K562 (cell line): Measurements from ENCODE around the gene XPO6. TPM values are rescaled to one million over a fixed set of nuclear protein-coding genes. Genes with fewer than 3 reads are reported as not detected.

Source experiments
- BCOR ChIP-seq: fragments of 450-650 bp; IDR thresholded peaks from 2 replicates; pipeline ENCODE4 v1.6.1; 2016
- CBFA2T2 ChIP-seq: fragments of 450-650 bp; conservative IDR thresholded peaks from 2 replicates; pipeline ENCODE4 v1.6.1; 2017; ENCODE audit warnings: mild to moderate bottlenecking
- CHCHD3 ChIP-seq: fragments of 250-450 bp; sonication (Bioruptor Pico); IDR thresholded peaks from 2 replicates; pipeline ENCODE4 v2.1.2; 2022; ENCODE audit warnings: mild to moderate bottlenecking
- FUS ChIP-seq: fragments of 200-400 bp; formaldehyde crosslinking; optimal IDR thresholded peaks from 2 replicates; pipeline ENCODE3; 2017; ENCODE audit warnings: low read depth, low read length
- GATA2 ChIP-seq: sonication (generic); formaldehyde crosslinking; IDR thresholded peaks from 2 replicates; pipeline ENCODE4 v1.4.0; 2020; ENCODE audit warnings: mild to moderate bottlenecking, missing genetic modification reagents
- IRF9 ChIP-seq: fragments of 450-650 bp; IDR thresholded peaks from 2 replicates; pipeline ENCODE4 v1.6.1; 2016; ENCODE audit warnings: missing biosample characterization, missing genetic modification characterization
- MYC ChIP-seq, 2 experiments: fragments of 250-450 bp in 1 of 2; sonication (Bioruptor Pico) in 1 of 2; IDR thresholded peaks; 2 replicates each; pipeline versions ENCODE4 v1.5.1 to v1.6.1; 2012 to 2021; ENCODE audit warnings: low read depth in 2 of 2, borderline replicate concordance in 1 of 2, improper control_type of control experiment in 1 of 2, low read length in 1 of 2, mild to moderate bottlenecking in 1 of 2, moderate library complexity in 1 of 2
- NR2C1 ChIP-seq, 2 experiments: fragments of 450-650 bp; IDR thresholded peaks; 2 replicates each; pipeline ENCODE4 v1.6.1; 2017; ENCODE audit warnings: mild to moderate bottlenecking in 2 of 2, antibody characterized with exemption in 1 of 2, inconsistent platforms in 1 of 2, missing compliant biosample characterization in 1 of 2, missing genetic modification characterization in 1 of 2
- RBBP5 ChIP-seq: fragments of 200-600 bp; sonication (generic); IDR thresholded peaks from 2 replicates; pipeline ENCODE4 v1.6.1; 2012; ENCODE audit warnings: borderline replicate concordance, mild to moderate bottlenecking, low read length, control low read depth, inconsistent platforms; ENCODE audit not compliant: insufficient read depth, poor library complexity, severe bottlenecking
- RBM15 ChIP-seq: fragments of 200-400 bp; formaldehyde crosslinking; IDR thresholded peaks from 2 replicates; pipeline ENCODE4 v1.6.1; 2018; ENCODE audit warnings: mild to moderate bottlenecking, low read length, moderate library complexity; ENCODE audit not compliant: insufficient read depth
- SIX5 ChIP-seq, 2 experiments: IDR thresholded peaks; 2 replicates each; pipeline ENCODE4 v1.6.1; 2011; ENCODE audit warnings: low read length in 2 of 2, borderline replicate concordance in 1 of 2, low read depth in 1 of 2, mild to moderate bottlenecking in 1 of 2, moderate library complexity in 1 of 2; ENCODE audit not compliant: insufficient read depth in 1 of 2
- TCFL5 ChIP-seq: fragments of 250-450 bp; sonication (Bioruptor Pico); conservative IDR thresholded peaks from 2 replicates; pipeline ENCODE4 v1.6.1; 2021; ENCODE audit warnings: mild to moderate bottlenecking, moderate library complexity, matching md5 sums
- UBTF ChIP-seq, 2 experiments: IDR thresholded peaks; 2 replicates each; pipeline ENCODE4 v1.6.1; 2012; ENCODE audit warnings: improper control_type of control experiment in 2 of 2, low read depth in 2 of 2, low read length in 2 of 2, borderline replicate concordance in 1 of 2
- ZNF280A ChIP-seq: fragments of 450-650 bp; IDR thresholded peaks from 2 replicates; pipeline ENCODE4 v1.6.1; 2018; ENCODE audit warnings: mild to moderate bottlenecking, low read depth; ENCODE audit not compliant: partially characterized antibody
- polyA plus RNA-seq, 8 experiments: library from polyadenylated mRNA; depleted of rRNA in 4 of 8; stranded (reverse) in 5 of 8; unstranded in 3 of 8; fragments of >200 nt; fragmentation: Nextera tagmentation in 2 of 8; fragmentation: Illumina TruSeq in 1 of 8; extraction: Ambion mirVana in 2 of 8; extraction: Trizol in 1 of 8; gene quantifications; 2 replicates each; pipeline versions ENCODE4 v1.2.1 to v1.2.3, GENCODE V29; 2011 to 2014; ENCODE audit warnings: inconsistent platforms in 1 of 8, missing spikeins in 1 of 8
- total RNA-seq, 7 experiments: library from RNA; depleted of rRNA in 6 of 7; stranded (reverse); fragments of >200 nt in 6 of 7; fragmentation: Illumina TruSeq in 2 of 7; extraction: Trizol in 2 of 7; gene quantifications; 2 replicates each; pipeline versions ENCODE4 v1.2.1 to v1.2.3, GENCODE V29; 2011 to 2021; ENCODE audit warnings: low replicate concordance in 1 of 7
- TF ChIP-seq, protein P1 (sequence below): fragments of 250-450 bp; sonication (Bioruptor Pico); IDR thresholded peaks from 2 replicates; pipeline ENCODE4 v1.5.0; 2021
- TF ChIP-seq, protein P2 (sequence below): sonication (generic); formaldehyde crosslinking; IDR thresholded peaks from 2 replicates; pipeline ENCODE4 v1.8.0; 2023; ENCODE audit warnings: mild to moderate bottlenecking, missing genetic modification reagents

The XPO6 gene
- total and polyA plus RNA-seq, 9 of the 15 experiments (the other 6 are each of a cell fraction or from before 2014, with no cell fraction given): 11.2 to 196 (median 119) TPM

DNA sequence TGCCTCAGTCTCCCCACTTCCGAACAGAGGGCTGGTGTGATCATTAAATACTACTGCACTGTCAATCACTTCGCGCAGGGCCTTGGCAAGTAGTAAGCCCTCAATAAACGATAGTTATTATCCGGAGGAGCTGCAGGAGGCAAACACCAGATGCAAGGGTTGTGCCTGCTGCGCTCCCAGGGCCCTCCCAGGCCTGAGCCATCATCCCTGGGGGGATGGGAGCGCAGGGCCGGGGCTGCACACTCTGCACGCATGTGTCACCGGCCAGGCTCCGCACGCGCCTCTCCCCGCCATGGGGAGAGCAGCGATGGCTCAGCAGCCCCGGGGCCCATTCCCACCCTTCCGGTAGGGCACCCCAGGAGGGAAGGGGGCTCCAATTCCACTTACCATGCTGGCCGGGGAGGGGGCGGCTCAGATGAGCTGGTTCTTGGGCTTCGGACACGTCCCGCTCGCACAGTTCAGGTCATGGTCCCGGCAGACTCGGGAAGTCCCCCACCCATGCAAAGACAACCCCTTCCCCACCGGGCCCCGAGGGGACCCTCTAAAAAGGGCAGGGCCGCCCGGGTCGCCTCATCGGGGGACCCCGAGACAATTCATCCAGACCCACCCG lies 681 bp downstream of the XPO6 start (continued):
- TF ChIP-seq FUS: no peak
- TF ChIP-seq RBM15: no peak
- no peak for TF ChIP-seq SIX5 (IDR thresholded peaks at IDR 0.05; ENCODE audit: borderline replicate concordance in 1 of 2, insufficient read depth in 1 of 2, low read depth in 1 of 2, low read length in 2 of 2)
- 0 out of 4 replicates have a peak, but pooled peaks of 1 of the 2 experiments have one; percentile 41 for TF ChIP-seq UBTF (IDR thresholded peaks at IDR 0.05; ENCODE audit: borderline replicate concordance in 1 of 2, low read depth in 2 of 2, low read length in 2 of 2)
- TF ChIP-seq RBBP5: no peak
- TF ChIP-seq CBFA2T2: no peak
- TF ChIP-seq IRF9 (tag): no peak
- TF ChIP-seq NR2C1 (IDR thresholded peaks at IDR 0.05): no peak
- TF ChIP-seq NR2C1 (tag; IDR thresholded peaks at IDR 0.05): no peak
- no peak for TF ChIP-seq TCFL5
- no peak for TF ChIP-seq ZNF280A
- TF ChIP-seq, protein P1, sequence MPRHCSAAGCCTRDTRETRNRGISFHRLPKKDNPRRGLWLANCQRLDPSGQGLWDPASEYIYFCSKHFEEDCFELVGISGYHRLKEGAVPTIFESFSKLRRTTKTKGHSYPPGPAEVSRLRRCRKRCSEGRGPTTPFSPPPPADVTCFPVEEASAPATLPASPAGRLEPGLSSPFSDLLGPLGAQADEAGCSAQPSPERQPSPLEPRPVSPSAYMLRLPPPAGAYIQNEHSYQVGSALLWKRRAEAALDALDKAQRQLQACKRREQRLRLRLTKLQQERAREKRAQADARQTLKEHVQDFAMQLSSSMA (CRISPR knock-in tag): no peak
- TF ChIP-seq MYC (IDR thresholded peaks at IDR 0.05; ENCODE audit: low read depth, low read length): peak; percentile 93
- peak; percentile 68; the same call in 1 of the 2 replicates for TF ChIP-seq MYC (CRISPR knock-in tag; IDR thresholded peaks at IDR 0.05; ENCODE audit: borderline replicate concordance, low read depth)
- TF ChIP-seq GATA2 (CRISPR knock-in tag): no peak
- no peak for TF ChIP-seq CHCHD3 (CRISPR knock-in tag)
- TF ChIP-seq BCOR: no peak; the same call in 1 of the 2 replicates
- TF ChIP-seq, protein P2, sequence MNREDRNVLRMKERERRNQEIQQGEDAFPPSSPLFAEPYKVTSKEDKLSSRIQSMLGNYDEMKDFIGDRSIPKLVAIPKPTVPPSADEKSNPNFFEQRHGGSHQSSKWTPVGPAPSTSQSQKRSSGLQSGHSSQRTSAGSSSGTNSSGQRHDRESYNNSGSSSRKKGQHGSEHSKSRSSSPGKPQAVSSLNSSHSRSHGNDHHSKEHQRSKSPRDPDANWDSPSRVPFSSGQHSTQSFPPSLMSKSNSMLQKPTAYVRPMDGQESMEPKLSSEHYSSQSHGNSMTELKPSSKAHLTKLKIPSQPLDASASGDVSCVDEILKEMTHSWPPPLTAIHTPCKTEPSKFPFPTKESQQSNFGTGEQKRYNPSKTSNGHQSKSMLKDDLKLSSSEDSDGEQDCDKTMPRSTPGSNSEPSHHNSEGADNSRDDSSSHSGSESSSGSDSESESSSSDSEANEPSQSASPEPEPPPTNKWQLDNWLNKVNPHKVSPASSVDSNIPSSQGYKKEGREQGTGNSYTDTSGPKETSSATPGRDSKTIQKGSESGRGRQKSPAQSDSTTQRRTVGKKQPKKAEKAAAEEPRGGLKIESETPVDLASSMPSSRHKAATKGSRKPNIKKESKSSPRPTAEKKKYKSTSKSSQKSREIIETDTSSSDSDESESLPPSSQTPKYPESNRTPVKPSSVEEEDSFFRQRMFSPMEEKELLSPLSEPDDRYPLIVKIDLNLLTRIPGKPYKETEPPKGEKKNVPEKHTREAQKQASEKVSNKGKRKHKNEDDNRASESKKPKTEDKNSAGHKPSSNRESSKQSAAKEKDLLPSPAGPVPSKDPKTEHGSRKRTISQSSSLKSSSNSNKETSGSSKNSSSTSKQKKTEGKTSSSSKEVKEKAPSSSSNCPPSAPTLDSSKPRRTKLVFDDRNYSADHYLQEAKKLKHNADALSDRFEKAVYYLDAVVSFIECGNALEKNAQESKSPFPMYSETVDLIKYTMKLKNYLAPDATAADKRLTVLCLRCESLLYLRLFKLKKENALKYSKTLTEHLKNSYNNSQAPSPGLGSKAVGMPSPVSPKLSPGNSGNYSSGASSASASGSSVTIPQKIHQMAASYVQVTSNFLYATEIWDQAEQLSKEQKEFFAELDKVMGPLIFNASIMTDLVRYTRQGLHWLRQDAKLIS (CRISPR knock-in tag): no peak
